ENCODE data around the gene PROKR2. TPM values are rescaled to one million over a fixed set of nuclear protein-coding genes. Genes with fewer than 3 reads are reported as not detected.
A peak's percentile ranks its signal among the peaks of the same experiment; 100 is the strongest.

PROKR2 gene
- total RNA-seq, 1 donor = not detected

- TF ChIP-seq CTCF (IDR thresholded peaks at IDR 0.05; ENCODE audit: insufficient read depth, low read depth, low read length) = no peak
- DNase-seq (ENCODE audit: low read depth) = peak; percentile 13
- no peak overlapping the region for H3K4me3 ChIP-seq (ENCODE audit: low read depth, low read length)
Observed at GRCh38 chr20:5297280-5298004, 19.3 kb downstream of the PROKR2 start.

- DNase-seq (ENCODE audit: low read depth) = no peak
- H3K4me3 ChIP-seq (ENCODE audit: low read depth, low read length) = no peak overlapping the region
- TF ChIP-seq CTCF (IDR thresholded peaks at IDR 0.05; ENCODE audit: insufficient read depth, low read depth, low read length) = no peak
Observed at GRCh38 chr20:5290596-5290995, 26.2 kb downstream of the PROKR2 start.

- DNase-seq (ENCODE audit: low read depth) = no peak
- no peak for TF ChIP-seq CTCF (IDR thresholded peaks at IDR 0.05; ENCODE audit: insufficient read depth, low read depth, low read length)
- no peak overlapping the region for H3K4me3 ChIP-seq (ENCODE audit: low read depth, low read length)
Observed at GRCh38 chr20:5282561-5282960, 34.2 kb downstream of the PROKR2 start.

- no peak overlapping the region for H3K4me3 ChIP-seq (ENCODE audit: low read depth, low read length)
- no peak for DNase-seq (ENCODE audit: low read depth)
- no peak for TF ChIP-seq CTCF (IDR thresholded peaks at IDR 0.05; ENCODE audit: insufficient read depth, low read depth, low read length)
Observed at GRCh38 chr20:5279661-5280060, 37.1 kb downstream of the PROKR2 start.

- DNase-seq (ENCODE audit: low read depth) = no peak
- H3K4me3 ChIP-seq (ENCODE audit: low read depth, low read length) = no peak overlapping the region
- no peak for TF ChIP-seq CTCF (IDR thresholded peaks at IDR 0.05; ENCODE audit: insufficient read depth, low read depth, low read length)
Observed at GRCh38 chr20:5272268-5272667, 44.5 kb downstream of the PROKR2 start.

- H3K4me3 ChIP-seq (ENCODE audit: low read depth, low read length) = no peak overlapping the region
- no peak for DNase-seq (ENCODE audit: low read depth)
- no peak for TF ChIP-seq CTCF (IDR thresholded peaks at IDR 0.05; ENCODE audit: insufficient read depth, low read depth, low read length)
Observed at GRCh38 chr20:5270603-5271002, 46.2 kb downstream of the PROKR2 start.

GRCh38 chr20:5268449-5268848, 48.3 kb downstream of the PROKR2 start:
- H3K4me3 ChIP-seq (ENCODE audit: low read depth, low read length) = no peak overlapping the region

More at GRCh38 chr20:5268449-5268848, 48.3 kb downstream of the PROKR2 start:
- no peak for TF ChIP-seq CTCF (IDR thresholded peaks at IDR 0.05; ENCODE audit: insufficient read depth, low read depth, low read length)
- DNase-seq (ENCODE audit: low read depth) = no peak

All from fibroblast of villous mesenchyme (primary cell).